PFSK-1 (cell line): Measurements from ENCODE around the gene NAXE.

Experiments
- FOXP2 ChIP-seq: optimal IDR thresholded peaks from 2 replicates; pipeline ENCODE3; 2011; ENCODE audit warnings: borderline replicate concordance, control low read depth, inconsistent platforms; ENCODE audit not compliant: insufficient read depth; ENCODE audit errors: extremely low read length, extremely low read depth
- POLR2AphosphoS5 ChIP-seq: IDR thresholded peaks from 2 replicates; pipeline ENCODE4 v1.6.1; 2012; ENCODE audit warnings: low read depth, mild to moderate bottlenecking, control low read depth, low read length, moderate library complexity
- REST ChIP-seq, 2 experiments: IDR thresholded peaks; 2 replicates each; pipeline versions ENCODE4 v1.6.1 to v1.8.0; 2011 to 2012; ENCODE audit warnings: low read depth in 2 of 2, low read length in 2 of 2, control low read depth in 1 of 2, inconsistent platforms in 1 of 2, mild to moderate bottlenecking in 1 of 2, moderate library complexity in 1 of 2; ENCODE audit not compliant: insufficient read depth in 1 of 2
- SIN3A ChIP-seq: IDR thresholded peaks from 2 replicates; pipeline ENCODE4 v1.6.1; 2012; ENCODE audit warnings: mild to moderate bottlenecking, low read length, moderate library complexity, borderline replicate concordance; ENCODE audit not compliant: insufficient read depth
- TAF1 ChIP-seq: IDR thresholded peaks from 2 replicates; pipeline ENCODE4 v1.6.1; 2012; ENCODE audit warnings: low read length, control low read depth, borderline replicate concordance; ENCODE audit not compliant: insufficient read depth

NAXE gene

GRCh38 chr1:156623946-156624813 is 32.6 kb downstream of the NAXE start:
- TF ChIP-seq TAF1, result no peak
- no peak for TF ChIP-seq REST (IDR thresholded peaks at IDR 0.05; ENCODE audit: insufficient read depth in 1 of 2, low read depth in 2 of 2, low read length in 2 of 2)
- TF ChIP-seq POLR2AphosphoS5, result no peak
- TF ChIP-seq FOXP2, result no peak
- no peak for TF ChIP-seq SIN3A

DNA sequence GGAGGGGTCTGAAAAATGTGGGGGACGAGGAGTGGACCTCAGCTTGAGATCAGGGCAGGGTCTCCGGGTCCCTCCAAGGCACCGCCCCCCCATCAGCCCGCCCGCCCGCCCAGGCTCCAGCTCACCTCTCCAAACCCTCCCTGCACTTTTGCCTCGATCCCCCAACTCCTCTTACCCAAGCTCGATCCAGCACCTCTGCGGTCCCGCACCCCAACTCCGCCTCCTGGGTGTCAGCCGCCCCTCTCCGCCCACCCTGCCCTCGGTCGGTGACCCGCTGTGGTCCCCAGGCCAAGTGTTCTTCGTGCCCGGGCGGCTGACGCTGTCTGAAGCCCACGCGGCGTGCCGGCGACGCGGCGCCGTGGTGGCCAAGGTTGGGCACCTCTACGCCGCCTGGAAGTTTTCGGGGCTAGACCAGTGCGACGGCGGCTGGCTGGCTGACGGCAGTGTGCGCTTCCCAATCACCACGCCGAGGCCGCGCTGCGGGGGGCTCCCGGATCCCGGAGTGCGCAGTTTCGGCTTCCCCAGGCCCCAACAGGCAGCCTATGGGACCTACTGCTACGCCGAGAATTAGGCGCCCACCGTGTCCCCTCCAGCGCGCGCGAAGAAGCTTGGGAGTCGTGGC is 33.3 kb downstream of the NAXE start:
- no peak for TF ChIP-seq POLR2AphosphoS5
- TF ChIP-seq TAF1, result no peak
- no peak for TF ChIP-seq REST (IDR thresholded peaks at IDR 0.05; ENCODE audit: insufficient read depth in 1 of 2, low read depth in 2 of 2, low read length in 2 of 2)
- no peak for TF ChIP-seq SIN3A
- no peak for TF ChIP-seq FOXP2

DNA sequence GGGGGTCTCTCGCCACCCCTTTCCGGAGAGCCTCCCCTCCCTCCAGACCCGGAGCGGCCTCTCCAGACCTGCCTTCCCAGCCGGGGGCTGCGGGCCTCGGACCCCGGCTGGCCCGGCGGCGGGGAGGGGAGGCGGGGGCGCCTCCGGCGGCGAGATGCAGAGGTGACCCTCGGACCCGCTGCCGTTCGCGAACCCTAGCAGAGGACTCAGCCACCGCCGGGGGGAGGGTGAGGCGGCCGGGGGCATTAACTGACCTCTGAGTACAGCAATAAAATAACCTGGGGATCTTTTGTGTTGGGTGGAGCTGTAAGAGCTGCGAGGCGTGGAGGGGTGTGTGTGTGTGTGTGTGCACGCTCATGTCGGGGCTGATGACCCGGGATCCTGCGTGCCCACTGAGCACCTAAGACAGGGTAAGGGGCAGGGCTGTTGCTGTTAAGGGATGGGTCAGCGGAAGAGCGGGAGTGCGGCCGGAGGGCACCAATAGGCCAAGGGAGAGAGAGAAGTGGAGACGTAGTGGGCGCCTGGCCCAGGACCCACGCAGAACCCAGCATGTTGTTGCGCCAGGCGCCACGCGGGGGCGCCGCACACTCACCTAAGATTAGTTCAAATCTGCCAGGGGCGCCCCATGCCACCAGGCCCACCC is 34.0 kb downstream of the NAXE start:
- no peak for TF ChIP-seq FOXP2
- no peak for TF ChIP-seq REST (IDR thresholded peaks at IDR 0.05; ENCODE audit: insufficient read depth in 1 of 2, low read depth in 2 of 2, low read length in 2 of 2)
- TF ChIP-seq SIN3A, result no peak
- no peak for TF ChIP-seq TAF1

- no peak for TF ChIP-seq REST (IDR thresholded peaks at IDR 0.05; ENCODE audit: insufficient read depth in 1 of 2, low read depth in 2 of 2, low read length in 2 of 2)
- TF ChIP-seq POLR2AphosphoS5, result no peak
- no peak for TF ChIP-seq SIN3A
- no peak for TF ChIP-seq FOXP2
- TF ChIP-seq TAF1, result no peak
Observed at GRCh38 chr1:156626079-156626438, 34.5 kb downstream of the NAXE start.
